MM.1S (cell line): ENCODE data around the gene ANGPTL3.

Experiments
- EZH2 ChIP-seq: fragments of 300-600 bp; sonication (generic); optimal IDR thresholded peaks from 2 replicates; pipeline ENCODE3; 2017; ENCODE audit warnings: low read depth, mild to moderate bottlenecking, antibody characterized with exemption, low read length, mixed read lengths
- TF ChIP-seq, protein P1 (sequence below): fragments of 300-600 bp; sonication (generic); IDR thresholded peaks from 2 replicates; pipeline ENCODE4 v1.5.1; 2016; ENCODE audit warnings: antibody characterized with exemption, low read length, mixed read lengths

DNA sequence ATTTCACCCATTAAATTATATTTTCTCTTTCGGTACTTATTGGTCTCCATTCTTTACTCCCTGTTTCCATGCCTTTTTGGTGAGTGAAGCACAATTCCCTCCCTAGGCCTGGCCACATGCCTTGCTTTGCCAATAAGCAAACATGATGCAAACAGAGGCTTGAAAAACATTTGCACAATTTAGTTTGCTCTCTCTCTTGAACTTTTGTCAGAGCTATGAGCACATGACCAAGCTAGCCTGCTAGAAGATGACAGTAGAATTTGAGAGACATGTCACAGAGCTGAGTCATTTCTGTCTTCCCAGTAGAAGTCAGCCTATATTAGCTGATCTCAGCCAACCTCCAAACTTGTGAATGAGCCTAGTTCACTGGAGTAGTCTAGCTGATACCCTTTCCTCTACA lies 24.6 kb downstream of the ANGPTL3 start:
- TF ChIP-seq, protein P1, sequence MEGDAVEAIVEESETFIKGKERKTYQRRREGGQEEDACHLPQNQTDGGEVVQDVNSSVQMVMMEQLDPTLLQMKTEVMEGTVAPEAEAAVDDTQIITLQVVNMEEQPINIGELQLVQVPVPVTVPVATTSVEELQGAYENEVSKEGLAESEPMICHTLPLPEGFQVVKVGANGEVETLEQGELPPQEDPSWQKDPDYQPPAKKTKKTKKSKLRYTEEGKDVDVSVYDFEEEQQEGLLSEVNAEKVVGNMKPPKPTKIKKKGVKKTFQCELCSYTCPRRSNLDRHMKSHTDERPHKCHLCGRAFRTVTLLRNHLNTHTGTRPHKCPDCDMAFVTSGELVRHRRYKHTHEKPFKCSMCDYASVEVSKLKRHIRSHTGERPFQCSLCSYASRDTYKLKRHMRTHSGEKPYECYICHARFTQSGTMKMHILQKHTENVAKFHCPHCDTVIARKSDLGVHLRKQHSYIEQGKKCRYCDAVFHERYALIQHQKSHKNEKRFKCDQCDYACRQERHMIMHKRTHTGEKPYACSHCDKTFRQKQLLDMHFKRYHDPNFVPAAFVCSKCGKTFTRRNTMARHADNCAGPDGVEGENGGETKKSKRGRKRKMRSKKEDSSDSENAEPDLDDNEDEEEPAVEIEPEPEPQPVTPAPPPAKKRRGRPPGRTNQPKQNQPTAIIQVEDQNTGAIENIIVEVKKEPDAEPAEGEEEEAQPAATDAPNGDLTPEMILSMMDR: no peak
- no peak for TF ChIP-seq EZH2
